DND-41 (cell line): ENCODE results near the gene DDB1.

Experiments
- EZH2 ChIP-seq: IDR thresholded peaks from 3 replicates; pipeline ENCODE4 v1.6.1; 2012; ENCODE audit warnings: borderline replicate concordance, low read depth, mild to moderate bottlenecking, moderate library complexity, low read length, inconsistent platforms; ENCODE audit not compliant: severe bottlenecking
- TF ChIP-seq, protein P1 (sequence below): IDR thresholded peaks from 2 replicates; pipeline ENCODE4 v1.5.1; 2012; ENCODE audit warnings: borderline replicate concordance, low read length, moderate library complexity, mild to moderate bottlenecking; ENCODE audit not compliant: poor library complexity, severe bottlenecking; ENCODE audit errors: extremely low read depth

DNA sequence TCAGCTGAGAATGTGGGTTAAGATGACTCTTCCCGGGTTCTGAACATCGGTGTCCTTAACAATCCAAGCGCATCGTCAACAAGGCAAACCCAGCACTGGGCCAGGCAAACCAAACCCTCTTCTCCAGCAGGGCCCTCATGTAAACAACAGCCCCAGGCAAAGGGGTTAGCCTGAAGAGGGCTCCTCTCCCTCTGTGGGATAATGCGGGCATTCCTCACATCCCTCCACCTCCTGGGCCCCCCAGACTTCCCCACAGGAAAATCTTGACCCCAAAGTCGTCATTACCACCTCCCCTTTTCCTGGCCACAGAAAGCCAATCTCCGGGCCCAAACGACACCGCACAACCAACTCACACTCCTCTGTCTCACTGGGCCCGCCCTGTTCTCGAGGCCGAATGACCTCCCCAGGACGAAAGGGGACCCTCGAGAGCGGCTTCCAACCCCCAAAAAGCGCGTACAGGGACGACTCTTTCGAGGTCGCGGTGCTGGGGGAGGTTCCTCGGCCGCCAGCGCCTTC lies 566 bp downstream of the DDB1 start:
- TF ChIP-seq, protein P1, sequence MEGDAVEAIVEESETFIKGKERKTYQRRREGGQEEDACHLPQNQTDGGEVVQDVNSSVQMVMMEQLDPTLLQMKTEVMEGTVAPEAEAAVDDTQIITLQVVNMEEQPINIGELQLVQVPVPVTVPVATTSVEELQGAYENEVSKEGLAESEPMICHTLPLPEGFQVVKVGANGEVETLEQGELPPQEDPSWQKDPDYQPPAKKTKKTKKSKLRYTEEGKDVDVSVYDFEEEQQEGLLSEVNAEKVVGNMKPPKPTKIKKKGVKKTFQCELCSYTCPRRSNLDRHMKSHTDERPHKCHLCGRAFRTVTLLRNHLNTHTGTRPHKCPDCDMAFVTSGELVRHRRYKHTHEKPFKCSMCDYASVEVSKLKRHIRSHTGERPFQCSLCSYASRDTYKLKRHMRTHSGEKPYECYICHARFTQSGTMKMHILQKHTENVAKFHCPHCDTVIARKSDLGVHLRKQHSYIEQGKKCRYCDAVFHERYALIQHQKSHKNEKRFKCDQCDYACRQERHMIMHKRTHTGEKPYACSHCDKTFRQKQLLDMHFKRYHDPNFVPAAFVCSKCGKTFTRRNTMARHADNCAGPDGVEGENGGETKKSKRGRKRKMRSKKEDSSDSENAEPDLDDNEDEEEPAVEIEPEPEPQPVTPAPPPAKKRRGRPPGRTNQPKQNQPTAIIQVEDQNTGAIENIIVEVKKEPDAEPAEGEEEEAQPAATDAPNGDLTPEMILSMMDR: no peak
- no peak for TF ChIP-seq EZH2
